BLaER1 treated with 17β-estradiol and CSF1 and Interleukin-3, amounts not matched to agents 10 nM and 100 nM (cell line): ENCODE data around the gene MMRN2.
"Not testable (repeated sequence)": the region's sequence is repeated elsewhere in the genome, so short reads cannot be mapped to it uniquely, and the experiment has no call there.

ENCODE experiments used
- H3K27ac ChIP-seq, 11 experiments: shearing (Covaris generic); formaldehyde crosslinking; 2 replicates each; pipeline ENCODE4 v1.8.1; 2022
- H3K27me3 ChIP-seq, 11 experiments: shearing (Covaris generic); formaldehyde crosslinking; 2 replicates each; pipeline ENCODE4 v1.8.1; 2022
- H3K36me3 ChIP-seq, 11 experiments: shearing (Covaris generic); formaldehyde crosslinking; 2 replicates each; pipeline ENCODE4 v1.8.1; 2022
- H3K4me1 ChIP-seq, 10 experiments: shearing (Covaris generic); formaldehyde crosslinking; 2 replicates each; pipeline ENCODE4 v1.8.1; 2022
- H3K4me2 ChIP-seq, 11 experiments: shearing (Covaris generic); formaldehyde crosslinking; 2 replicates each; pipeline ENCODE4 v1.8.1; 2022
- H3K4me3 ChIP-seq, 10 experiments: shearing (Covaris generic); formaldehyde crosslinking; 2 replicates each; pipeline ENCODE4 v1.8.1; 2022
- H3K9ac ChIP-seq, 11 experiments: shearing (Covaris generic); formaldehyde crosslinking; 2 replicates each; pipeline ENCODE4 v1.8.1; 2022
- H3K9me3 ChIP-seq, 11 experiments: shearing (Covaris generic); formaldehyde crosslinking; replicated peaks in 1 of 11; 2 replicates each; pipeline ENCODE4 v1.8.1; 2022
- H4K20me1 ChIP-seq, 11 experiments: shearing (Covaris generic); formaldehyde crosslinking; 2 replicates each; pipeline ENCODE4 v1.8.1; 2022
- Cebpa-rat ChIP-seq, 11 experiments: shearing (Covaris generic); IDR thresholded peaks; 2 replicates each; pipeline ENCODE4 v1.8.1; 2022

MMRN2 gene, protein sequence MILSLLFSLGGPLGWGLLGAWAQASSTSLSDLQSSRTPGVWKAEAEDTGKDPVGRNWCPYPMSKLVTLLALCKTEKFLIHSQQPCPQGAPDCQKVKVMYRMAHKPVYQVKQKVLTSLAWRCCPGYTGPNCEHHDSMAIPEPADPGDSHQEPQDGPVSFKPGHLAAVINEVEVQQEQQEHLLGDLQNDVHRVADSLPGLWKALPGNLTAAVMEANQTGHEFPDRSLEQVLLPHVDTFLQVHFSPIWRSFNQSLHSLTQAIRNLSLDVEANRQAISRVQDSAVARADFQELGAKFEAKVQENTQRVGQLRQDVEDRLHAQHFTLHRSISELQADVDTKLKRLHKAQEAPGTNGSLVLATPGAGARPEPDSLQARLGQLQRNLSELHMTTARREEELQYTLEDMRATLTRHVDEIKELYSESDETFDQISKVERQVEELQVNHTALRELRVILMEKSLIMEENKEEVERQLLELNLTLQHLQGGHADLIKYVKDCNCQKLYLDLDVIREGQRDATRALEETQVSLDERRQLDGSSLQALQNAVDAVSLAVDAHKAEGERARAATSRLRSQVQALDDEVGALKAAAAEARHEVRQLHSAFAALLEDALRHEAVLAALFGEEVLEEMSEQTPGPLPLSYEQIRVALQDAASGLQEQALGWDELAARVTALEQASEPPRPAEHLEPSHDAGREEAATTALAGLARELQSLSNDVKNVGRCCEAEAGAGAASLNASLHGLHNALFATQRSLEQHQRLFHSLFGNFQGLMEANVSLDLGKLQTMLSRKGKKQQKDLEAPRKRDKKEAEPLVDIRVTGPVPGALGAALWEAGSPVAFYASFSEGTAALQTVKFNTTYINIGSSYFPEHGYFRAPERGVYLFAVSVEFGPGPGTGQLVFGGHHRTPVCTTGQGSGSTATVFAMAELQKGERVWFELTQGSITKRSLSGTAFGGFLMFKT

DNA sequence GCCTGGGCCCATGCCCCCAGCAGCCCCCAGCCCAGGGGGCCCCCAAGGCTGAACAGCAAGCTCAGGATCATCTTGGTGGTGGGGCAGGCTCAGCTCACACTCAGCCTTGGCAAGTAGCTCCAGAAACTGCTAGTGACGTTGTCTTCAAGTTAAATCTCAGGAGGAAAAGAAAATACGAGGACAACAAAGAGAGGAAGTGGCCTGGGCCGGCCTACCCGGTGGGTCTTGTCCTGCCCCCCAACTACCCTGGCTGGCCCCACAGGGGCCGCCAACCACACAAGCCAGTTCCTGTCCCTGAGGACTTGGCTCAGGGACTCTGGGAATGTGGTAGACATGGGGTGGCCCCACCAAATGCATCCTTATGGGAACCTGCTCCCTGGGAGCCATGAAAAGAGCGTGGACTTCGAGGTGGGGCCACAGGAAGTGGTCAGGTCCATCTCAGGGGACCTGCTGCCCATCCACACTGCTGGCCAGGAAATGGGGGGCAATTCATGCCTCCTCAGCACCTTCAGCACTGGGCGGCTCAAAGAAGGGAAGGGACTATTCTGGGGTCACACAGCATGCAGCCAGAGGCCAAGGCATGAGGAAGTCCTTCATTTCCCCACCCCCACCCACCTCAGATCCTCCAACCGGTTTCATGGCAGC is at the start of gene MMRN2:
Gene MMRN2, minus strand, starts transcription at position 145 of the 645 bp plus-strand sequence. Its CDS starts 74 bp downstream, at position 71.
- TF ChIP-seq Cebpa-rat (IDR thresholded peaks at IDR 0.05) = no peak
- Histone ChIP-seq H3K4me2 (peak within 1 kb of the TSS; percentile 58 to 87 (median 74)), H4K20me1 (no peaks in the 10 kb centered on the region), H3K9me3 (peaks cover 11 to 19% (median 16%) of the 10 kb centered on the region in 11 experiments), H3K27me3 (no peaks in the 10 kb centered on the region), H3K36me3 (no peaks in the 10 kb centered on the region), H3K9ac (peak within 1 kb of the TSS in 3 of 11 experiments; percentile 30 to 43 (median 40); a peak in 2 of 22 replicates), H3K4me3 (peak within 1 kb of the TSS in 1 of 10 experiments; percentile 6; a peak in 1 of 20 replicates), H3K27ac (peak within 1 kb of the TSS in 8 of 11 experiments; percentile 8 to 71 (median 48); a peak in 13 of 22 replicates), H3K4me1 (peaks cover 15 to 65% (median 32%) of the 10 kb centered on the region in 10 experiments)

GRCh38 chr10:87007124-87007523 is 49.7 kb upstream of the MMRN2 start:
- H3K36me3 ChIP-seq, H3K4me3 ChIP-seq, H3K27me3 ChIP-seq, H3K4me1 ChIP-seq, H4K20me1 ChIP-seq, H3K4me2 ChIP-seq, H3K9me3 ChIP-seq, H3K27ac ChIP-seq, H3K9ac ChIP-seq: not testable (repeated sequence)

- TF ChIP-seq Cebpa-rat (IDR thresholded peaks at IDR 0.05) = no peak
- Histone ChIP-seq H3K4me1 (peaks cover 0 to 17% (median 0%) of the 10 kb centered on the region in 10 experiments; a peak in 6 of 20 replicates), H3K4me2 (peak overlapping the region in 3 of 11 experiments; percentile 48 to 81 (median 79); a peak in 6 of 22 replicates), H3K9me3 (no peaks in the 10 kb centered on the region), H3K4me3 (no peak overlapping the region), H4K20me1 (no peaks in the 10 kb centered on the region), H3K27me3 (no peaks in the 10 kb centered on the region), H3K36me3 (no peaks in the 10 kb centered on the region), H3K27ac (peak overlapping the region in 3 of 11 experiments; percentile 58 to 69 (median 64); a peak in 4 of 22 replicates), H3K9ac (no peak overlapping the region)
These were observed 43.1 kb upstream of the MMRN2 start for GRCh38 chr10:87000491-87000890.

- not testable (repeated sequence) for H4K20me1 ChIP-seq, H3K9ac ChIP-seq, H3K9me3 ChIP-seq, H3K4me3 ChIP-seq, H3K27me3 ChIP-seq, H3K36me3 ChIP-seq
- Histone ChIP-seq H3K4me1 (peaks cover 0 to 17% (median 0%) of the 10 kb centered on the region in 10 experiments; a peak in 6 of 20 replicates), H3K27ac (peak overlapping the region in 3 of 11 experiments; percentile 58 to 69 (median 64); a peak in 4 of 22 replicates), H3K4me2 (peak overlapping the region in 3 of 11 experiments; percentile 48 to 81 (median 79); a peak in 6 of 22 replicates)
These were observed 42.5 kb upstream of the MMRN2 start for GRCh38 chr10:86999802-87000403.

GRCh38 chr10:86992929-86993328 is 35.5 kb upstream of the MMRN2 start:
- no peak for TF ChIP-seq Cebpa-rat (IDR thresholded peaks at IDR 0.05)

GRCh38 chr10:86992456-86992855 is 35.0 kb upstream of the MMRN2 start:
- no peaks in the 10 kb centered on the region for H3K9me3 ChIP-seq
- no peaks in the 10 kb centered on the region for H3K4me1 ChIP-seq
- no peak for TF ChIP-seq Cebpa-rat (IDR thresholded peaks at IDR 0.05)
- H3K27me3 ChIP-seq = no peaks in the 10 kb centered on the region
- H3K4me2 ChIP-seq = no peak overlapping the region
- H3K9ac ChIP-seq = no peak overlapping the region
- H4K20me1 ChIP-seq = no peaks in the 10 kb centered on the region
- no peak overlapping the region for H3K27ac ChIP-seq
- no peaks in the 10 kb centered on the region for H3K36me3 ChIP-seq
- no peak overlapping the region for H3K4me3 ChIP-seq

More at GRCh38 chr10:86992929-86993328, 35.5 kb upstream of the MMRN2 start:
- H3K9ac ChIP-seq = no peak overlapping the region
- no peak overlapping the region for H3K4me3 ChIP-seq
- no peaks in the 10 kb centered on the region for H3K9me3 ChIP-seq
- no peaks in the 10 kb centered on the region for H3K36me3 ChIP-seq
- H3K27ac ChIP-seq = no peak overlapping the region
- H3K4me1 ChIP-seq = no peaks in the 10 kb centered on the region
- no peaks in the 10 kb centered on the region for H4K20me1 ChIP-seq
- H3K27me3 ChIP-seq = no peaks in the 10 kb centered on the region
- no peak overlapping the region for H3K4me2 ChIP-seq

- not testable (repeated sequence) for H3K4me3 ChIP-seq, H3K4me1 ChIP-seq, H4K20me1 ChIP-seq, H3K36me3 ChIP-seq, H3K27ac ChIP-seq, H3K9ac ChIP-seq, H3K9me3 ChIP-seq, H3K4me2 ChIP-seq, H3K27me3 ChIP-seq
These were observed 33.9 kb upstream of the MMRN2 start for GRCh38 chr10:86991362-86991761.

- no peak overlapping the region for H3K4me3 ChIP-seq
- no peak for TF ChIP-seq Cebpa-rat (IDR thresholded peaks at IDR 0.05)
- H3K9ac ChIP-seq = no peak overlapping the region
- H3K36me3 ChIP-seq = no peaks in the 10 kb centered on the region
- no peak overlapping the region for H3K4me2 ChIP-seq
- H3K9me3 ChIP-seq = no peaks in the 10 kb centered on the region
- no peaks in the 10 kb centered on the region for H3K27me3 ChIP-seq
- H3K27ac ChIP-seq = no peak overlapping the region
- no peaks in the 10 kb centered on the region for H3K4me1 ChIP-seq
- no peaks in the 10 kb centered on the region for H4K20me1 ChIP-seq
These were observed 31.1 kb upstream of the MMRN2 start for GRCh38 chr10:86988520-86988919.

- not testable (repeated sequence) for H3K9ac ChIP-seq, H3K9me3 ChIP-seq, H3K4me3 ChIP-seq, H3K27ac ChIP-seq, H3K4me2 ChIP-seq, H4K20me1 ChIP-seq, H3K36me3 ChIP-seq, H3K27me3 ChIP-seq
- H3K4me1 ChIP-seq = peaks cover 0 to 28% (median 7%) of the 10 kb centered on the region in 10 experiments; a peak in 15 of 20 replicates
These were observed 27.1 kb upstream of the MMRN2 start for GRCh38 chr10:86984498-86984897.
